H9 (cell line): ENCODE measurements around the gene PRKACG. TPM values are rescaled to one million over a fixed set of nuclear protein-coding genes. Genes with fewer than 3 reads are reported as not detected.

Experiments
- DNase-seq: peaks from one replicate; pipeline ENCODE4 v3.0.0-alpha.2; 2017
- H2AFZ ChIP-seq: one replicate; pipeline ENCODE4 v1.6.1; 2013; ENCODE audit warnings: mild to moderate bottlenecking, low read length, control low read depth, moderate library complexity
- H2AK5ac ChIP-seq: 2 replicates; pipeline ENCODE4 v1.6.1; 2013; ENCODE audit warnings: low read length, control low read depth, mixed read lengths; ENCODE audit not compliant: insufficient read length
- H2BK120ac ChIP-seq: one replicate; pipeline ENCODE4 v1.6.1; 2013; ENCODE audit warnings: low read depth, mild to moderate bottlenecking, low read length, control low read depth, inconsistent platforms; ENCODE audit not compliant: poor library complexity, severe bottlenecking
- H2BK12ac ChIP-seq: 2 replicates; pipeline ENCODE4 v1.6.1; 2013; ENCODE audit warnings: low read length, control low read depth, mixed read lengths, low read depth; ENCODE audit not compliant: insufficient read length
- H2BK15ac ChIP-seq: 2 replicates; pipeline ENCODE4 v1.6.1; 2013; ENCODE audit warnings: low read depth, low read length, control low read depth
- H2BK20ac ChIP-seq: one replicate; pipeline ENCODE4 v1.6.1; 2013; ENCODE audit warnings: low read depth, mild to moderate bottlenecking, low read length, control low read depth, inconsistent platforms; ENCODE audit not compliant: poor library complexity, severe bottlenecking
- H2BK5ac ChIP-seq: 2 replicates; pipeline ENCODE4 v1.6.1; 2013; ENCODE audit warnings: low read length, control low read depth, mixed read lengths; ENCODE audit not compliant: insufficient read length
- H3K14ac ChIP-seq: 2 replicates; pipeline ENCODE4 v1.6.1; 2013; ENCODE audit warnings: low read length, control low read depth; ENCODE audit not compliant: insufficient read depth
- H3K18ac ChIP-seq: 2 replicates; pipeline ENCODE4 v1.6.1; 2013; ENCODE audit warnings: low read depth, mild to moderate bottlenecking, mixed read lengths, low read length, control low read depth; ENCODE audit not compliant: insufficient read length
- H3K23ac ChIP-seq: 2 replicates; pipeline ENCODE4 v1.6.1; 2013; ENCODE audit warnings: low read length, control low read depth, mixed read lengths, low read depth; ENCODE audit not compliant: insufficient read length
- H3K23me2 ChIP-seq: 2 replicates; pipeline ENCODE4 v1.6.1; 2013; ENCODE audit warnings: low read depth, mild to moderate bottlenecking, mixed read lengths, low read length, control low read depth; ENCODE audit not compliant: insufficient read length, poor library complexity, severe bottlenecking
- H3K27ac ChIP-seq: 2 replicates; pipeline ENCODE4 v1.5.1; 2013; ENCODE audit warnings: low read length, control low read depth, mixed read lengths, low read depth; ENCODE audit not compliant: insufficient read length
- H3K27me3 ChIP-seq: 2 replicates; pipeline ENCODE4 v1.6.1; 2013; ENCODE audit warnings: low read length, control low read depth, inconsistent platforms; ENCODE audit not compliant: insufficient read depth
- H3K4ac ChIP-seq: 2 replicates; pipeline ENCODE4 v1.6.1; 2013; ENCODE audit warnings: low read depth, mild to moderate bottlenecking, control low read depth, inconsistent platforms, low read length, moderate library complexity
- H3K4me1 ChIP-seq: 2 replicates; pipeline ENCODE4 v1.6.1; 2013; ENCODE audit warnings: low read length, control low read depth, inconsistent platforms; ENCODE audit not compliant: insufficient read depth
- H3K4me2 ChIP-seq: 2 replicates; pipeline ENCODE4 v1.6.1; 2013; ENCODE audit warnings: low read length, control low read depth, mixed read lengths; ENCODE audit not compliant: insufficient read length, insufficient read depth
- H3K56ac ChIP-seq: 2 replicates; pipeline ENCODE4 v1.6.1; 2013; ENCODE audit warnings: low read depth, mild to moderate bottlenecking, mixed read lengths, low read length, control low read depth; ENCODE audit not compliant: insufficient read length
- H3K79me1 ChIP-seq: 2 replicates; pipeline ENCODE4 v1.6.1; 2013; ENCODE audit warnings: low read depth, mild to moderate bottlenecking, moderate library complexity, low read length, control low read depth, inconsistent platforms; ENCODE audit not compliant: insufficient read depth, poor library complexity, severe bottlenecking
- H3K79me2 ChIP-seq: 2 replicates; pipeline ENCODE4 v1.6.1; 2013; ENCODE audit warnings: low read length, control low read depth, inconsistent platforms; ENCODE audit not compliant: insufficient read depth
- H3K9ac ChIP-seq: 2 replicates; pipeline ENCODE4 v1.6.1; 2013; ENCODE audit warnings: low read length, control low read depth, mixed read lengths; ENCODE audit not compliant: insufficient read length; ENCODE audit errors: extremely low read depth
- H3K9me3 ChIP-seq: one replicate; pipeline ENCODE4 v1.6.1; 2013; ENCODE audit warnings: low read depth, low read length, inconsistent platforms; ENCODE audit not compliant: control insufficient read depth
- H3T11ph ChIP-seq: one replicate; pipeline ENCODE4 v1.6.1; 2013; ENCODE audit warnings: mild to moderate bottlenecking, low read length, control low read depth, inconsistent platforms
- H4K20me1 ChIP-seq: one replicate; pipeline ENCODE4 v1.6.1; 2013; ENCODE audit not compliant: control insufficient read depth, insufficient read length, insufficient read depth
- H4K5ac ChIP-seq: 2 replicates; pipeline ENCODE4 v1.6.1; 2013; ENCODE audit warnings: low read depth, mild to moderate bottlenecking, mixed read lengths, low read length, control low read depth; ENCODE audit not compliant: insufficient read length
- H4K8ac ChIP-seq: replicated peaks from 2 replicates; pipeline ENCODE4 v1.6.1; 2013; ENCODE audit warnings: low read length, control low read depth, mixed read lengths, low read depth; ENCODE audit not compliant: insufficient read length
- H4K91ac ChIP-seq: 2 replicates; pipeline ENCODE4 v1.6.1; 2013; ENCODE audit warnings: low read depth, mild to moderate bottlenecking, moderate library complexity, mixed read lengths, low read length, control low read depth; ENCODE audit not compliant: insufficient read length
- H3K27ac Mint-ChIP-seq, 3 experiments: 2 replicates in 2 of 3; 3 replicates in 1 of 3; pipeline ENCODE4 v1.8.0; 2020 to 2021; ENCODE audit warnings: mixed read lengths in 3 of 3, mild to moderate bottlenecking in 1 of 3, moderate library complexity in 1 of 3
- H3K27me3 Mint-ChIP-seq: 2 replicates; pipeline ENCODE4 v1.8.0; 2021; ENCODE audit warnings: low read depth, mild to moderate bottlenecking, moderate library complexity, mixed read lengths
- H3K36me3 Mint-ChIP-seq, 3 experiments: 2 replicates in 2 of 3; 3 replicates in 1 of 3; pipeline ENCODE4 v1.8.0; 2020 to 2021; ENCODE audit warnings: low read depth in 3 of 3, mixed read lengths in 3 of 3; ENCODE audit not compliant: insufficient read depth in 1 of 3
- H3K4me1 Mint-ChIP-seq, 2 experiments: 2 replicates each; pipeline ENCODE4 v1.8.0; 2020; ENCODE audit warnings: mixed read lengths in 2 of 2
- H3K4me3 Mint-ChIP-seq, 2 experiments: 2 replicates in 1 of 2; 3 replicates in 1 of 2; pipeline ENCODE4 v1.8.0; 2020 to 2021; ENCODE audit warnings: mild to moderate bottlenecking in 2 of 2, mixed read lengths in 2 of 2, moderate library complexity in 1 of 2
- H3K9me3 Mint-ChIP-seq, 2 experiments: 2 replicates in 1 of 2; 3 replicates in 1 of 2; pipeline ENCODE4 v1.8.0; 2020; ENCODE audit warnings: mild to moderate bottlenecking in 2 of 2, mixed read lengths in 2 of 2, moderate library complexity in 1 of 2
- WGBS: extraction: QIAGEN DNeasy Blood & Tissue Kit; methylation state at CpG from one replicate; pipeline ENCODE4 v1.1.7; 2013; ENCODE audit warnings: missing lambda C conversion rate, low lambda C conversion rate, mixed read lengths; ENCODE audit not compliant: insufficient read length; ENCODE audit errors: extremely low coverage; 5-methylcytosine and 5-hydroxymethylcytosine counted together
- total RNA-seq: library from RNA; stranded (reverse); gene quantifications from 2 replicates; pipeline ENCODE4 v1.2.1, GENCODE V29; 2021
- TF ChIP-seq, protein P1 (sequence below): fragments of 200-600 bp; sonication (generic); conservative IDR thresholded peaks from 3 replicates; pipeline ENCODE4 v1.8.0; 2021; ENCODE audit warnings: antibody characterized with exemption, mild to moderate bottlenecking

PRKACG gene
- total RNA-seq, 1 experiment from 2014 or later, result not detected

DNA sequence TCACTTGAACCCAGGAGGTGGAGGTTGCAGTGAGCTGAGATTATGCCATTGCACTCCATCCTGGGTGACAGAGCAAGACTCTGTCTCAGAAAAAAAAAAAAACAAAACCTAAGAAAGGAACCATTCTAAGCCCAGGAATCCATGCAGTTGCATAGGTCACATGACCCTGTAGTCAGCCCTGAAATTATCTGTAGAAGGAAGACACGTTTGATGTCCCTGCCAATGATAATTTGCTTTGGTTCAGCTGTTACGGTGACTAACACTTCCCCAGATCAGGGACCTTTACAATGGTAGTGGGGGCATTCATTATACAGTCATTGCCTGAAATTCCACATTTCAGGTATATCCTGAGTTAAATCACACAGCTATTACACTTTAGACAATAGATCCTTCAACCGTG lies 50.5 kb downstream of the PRKACG start:
- Histone ChIP-seq H2AK5ac (no peak overlapping the region), H2AFZ (no peak overlapping the region), H3K23me2 (no peaks in the 10 kb centered on the region), H3K79me2 (no peaks in the 10 kb centered on the region), H2BK12ac (no peak overlapping the region), H3K27me3 (no peaks in the 10 kb centered on the region), H3K4ac (no peak overlapping the region), H4K8ac (no peak overlapping the region), H3K14ac (no peak overlapping the region), H2BK120ac (no peak overlapping the region), H2BK5ac (no peak overlapping the region), H2BK15ac (no peak overlapping the region), H3K9ac (no peak overlapping the region), H4K5ac (no peak overlapping the region), H4K91ac (no peak overlapping the region), H3K23ac (no peak overlapping the region), H2BK20ac (no peak overlapping the region), H4K20me1 (no peaks in the 10 kb centered on the region), H3K9me3 (no peaks in the 10 kb centered on the region), H3K18ac (no peak overlapping the region), H3K4me2 (no peak overlapping the region), H3K79me1 (no peaks in the 10 kb centered on the region), H3K27ac (no peak overlapping the region), H3T11ph (no peak overlapping the region), H3K56ac (no peak overlapping the region), H3K4me1 (no peaks in the 10 kb centered on the region)
- no peak for DNase-seq
- H3K36me3 Mint-ChIP-seq, result no peaks in the 10 kb centered on the region
- H3K4me3 Mint-ChIP-seq, result no peak overlapping the region
- no peak overlapping the region for H3K27ac Mint-ChIP-seq
- WGBS, result no CpG with 5 or more reads among the region's 3 CpGs
- TF ChIP-seq, protein P1, sequence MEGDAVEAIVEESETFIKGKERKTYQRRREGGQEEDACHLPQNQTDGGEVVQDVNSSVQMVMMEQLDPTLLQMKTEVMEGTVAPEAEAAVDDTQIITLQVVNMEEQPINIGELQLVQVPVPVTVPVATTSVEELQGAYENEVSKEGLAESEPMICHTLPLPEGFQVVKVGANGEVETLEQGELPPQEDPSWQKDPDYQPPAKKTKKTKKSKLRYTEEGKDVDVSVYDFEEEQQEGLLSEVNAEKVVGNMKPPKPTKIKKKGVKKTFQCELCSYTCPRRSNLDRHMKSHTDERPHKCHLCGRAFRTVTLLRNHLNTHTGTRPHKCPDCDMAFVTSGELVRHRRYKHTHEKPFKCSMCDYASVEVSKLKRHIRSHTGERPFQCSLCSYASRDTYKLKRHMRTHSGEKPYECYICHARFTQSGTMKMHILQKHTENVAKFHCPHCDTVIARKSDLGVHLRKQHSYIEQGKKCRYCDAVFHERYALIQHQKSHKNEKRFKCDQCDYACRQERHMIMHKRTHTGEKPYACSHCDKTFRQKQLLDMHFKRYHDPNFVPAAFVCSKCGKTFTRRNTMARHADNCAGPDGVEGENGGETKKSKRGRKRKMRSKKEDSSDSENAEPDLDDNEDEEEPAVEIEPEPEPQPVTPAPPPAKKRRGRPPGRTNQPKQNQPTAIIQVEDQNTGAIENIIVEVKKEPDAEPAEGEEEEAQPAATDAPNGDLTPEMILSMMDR, result no peak
- H3K27me3 Mint-ChIP-seq, result no peaks in the 10 kb centered on the region
- no peaks in the 10 kb centered on the region; a peak in 2 of 5 replicates for H3K9me3 Mint-ChIP-seq
- H3K4me1 Mint-ChIP-seq, result no peaks in the 10 kb centered on the region

Other genes starting within 250 kb of the PRKACG start
- gene FXN, start 21.6 kb upstream of the PRKACG start, total RNA-seq, result 34.4 and 36.7 TPM in 2 replicates
- gene TJP2, start 160.2 kb upstream of the PRKACG start, total RNA-seq, result 130 and 133 TPM in 2 replicates